Measurements from ENCODE around the gene GRHL3.

Gene GRHL3

DNA sequence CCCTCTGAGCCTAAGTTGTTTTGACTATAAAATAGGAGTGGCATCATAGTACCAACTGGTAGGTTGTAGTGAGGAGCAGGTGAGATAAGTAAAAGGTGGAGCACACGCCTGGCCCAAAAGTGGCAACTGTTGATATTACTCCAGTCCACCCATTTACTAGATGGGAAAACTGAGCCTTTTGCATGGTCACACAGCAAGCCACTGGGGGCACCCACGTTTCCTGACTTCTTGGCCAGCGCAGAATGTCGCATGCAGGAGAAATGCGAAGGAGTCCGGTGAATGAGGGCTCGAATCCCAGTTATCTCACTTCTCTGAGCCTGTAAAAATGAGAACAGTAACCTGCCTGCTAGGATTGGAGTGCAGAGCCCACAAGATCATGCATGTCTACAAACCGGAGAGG, 20.8 kb downstream of the GRHL3 start:
- H3K27ac Mint-ChIP-seq: peak overlapping the region; percentile 6
- no peaks in the 10 kb centered on the region for H3K4me1 Mint-ChIP-seq
- H3K9me3 Mint-ChIP-seq: no peaks in the 10 kb centered on the region
- ATAC-seq: no peak
- H3K4me3 Mint-ChIP-seq: no peak overlapping the region
- H3K36me3 Mint-ChIP-seq: no peaks in the 10 kb centered on the region
- no peak for DNase-seq (ENCODE audit: low spot score in 2 of 2)

DNA sequence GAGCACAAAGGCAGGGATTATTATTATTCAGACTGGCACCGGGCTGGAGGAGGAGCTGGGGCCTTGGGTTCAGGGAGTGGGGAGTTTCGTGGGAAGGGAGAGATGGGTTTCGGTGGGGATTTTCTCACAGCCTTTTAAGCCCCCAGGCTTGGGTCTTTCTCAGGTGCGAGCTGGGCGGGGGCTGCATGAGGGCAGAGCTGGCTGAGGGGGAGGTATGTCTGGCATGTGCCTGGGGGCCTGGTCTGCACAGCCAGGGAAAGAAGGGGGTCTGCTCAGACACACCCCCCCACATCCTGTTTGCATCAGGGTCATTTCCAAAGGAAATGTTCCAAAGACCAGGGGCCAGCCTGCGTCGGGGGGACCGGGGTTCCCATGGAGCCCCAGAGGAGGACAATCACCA, 21.6 kb downstream of the GRHL3 start:
- H3K4me3 Mint-ChIP-seq: no peak overlapping the region
- peak overlapping the region; percentile 91 for H3K27ac Mint-ChIP-seq
- H3K4me1 Mint-ChIP-seq: no peaks in the 10 kb centered on the region
- no peaks in the 10 kb centered on the region for H3K36me3 Mint-ChIP-seq
- no peaks in the 10 kb centered on the region for H3K9me3 Mint-ChIP-seq
- ATAC-seq (no peak), DNase-seq (ENCODE audit: low spot score in 2 of 2) (no peak)

DNA sequence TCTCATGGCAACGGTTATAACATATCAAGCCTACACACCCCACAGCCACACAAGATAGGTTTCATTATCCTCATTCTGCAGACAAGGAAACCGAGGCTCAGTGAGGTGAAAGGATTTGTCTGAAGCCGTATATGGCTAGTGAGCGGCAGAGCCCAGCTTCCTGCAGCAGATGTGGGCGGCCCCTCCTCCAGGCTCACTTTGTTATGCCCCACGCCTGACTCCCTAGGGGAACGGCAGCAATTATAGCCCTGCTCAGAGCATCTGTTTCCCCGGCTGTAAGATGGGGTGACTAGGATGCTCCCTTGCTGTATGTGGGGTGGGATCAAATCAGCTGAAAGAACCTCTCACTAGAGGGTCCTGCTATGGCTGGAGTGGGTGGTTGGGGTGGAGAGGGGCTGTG, 22.1 kb downstream of the GRHL3 start:
- no peak overlapping the region for H3K27ac Mint-ChIP-seq
- no peaks in the 10 kb centered on the region for H3K4me1 Mint-ChIP-seq
- no peaks in the 10 kb centered on the region for H3K9me3 Mint-ChIP-seq
- DNase-seq (ENCODE audit: low spot score in 2 of 2) (no peak), ATAC-seq (no peak)
- no peaks in the 10 kb centered on the region for H3K36me3 Mint-ChIP-seq
- H3K4me3 Mint-ChIP-seq: no peak overlapping the region

DNA sequence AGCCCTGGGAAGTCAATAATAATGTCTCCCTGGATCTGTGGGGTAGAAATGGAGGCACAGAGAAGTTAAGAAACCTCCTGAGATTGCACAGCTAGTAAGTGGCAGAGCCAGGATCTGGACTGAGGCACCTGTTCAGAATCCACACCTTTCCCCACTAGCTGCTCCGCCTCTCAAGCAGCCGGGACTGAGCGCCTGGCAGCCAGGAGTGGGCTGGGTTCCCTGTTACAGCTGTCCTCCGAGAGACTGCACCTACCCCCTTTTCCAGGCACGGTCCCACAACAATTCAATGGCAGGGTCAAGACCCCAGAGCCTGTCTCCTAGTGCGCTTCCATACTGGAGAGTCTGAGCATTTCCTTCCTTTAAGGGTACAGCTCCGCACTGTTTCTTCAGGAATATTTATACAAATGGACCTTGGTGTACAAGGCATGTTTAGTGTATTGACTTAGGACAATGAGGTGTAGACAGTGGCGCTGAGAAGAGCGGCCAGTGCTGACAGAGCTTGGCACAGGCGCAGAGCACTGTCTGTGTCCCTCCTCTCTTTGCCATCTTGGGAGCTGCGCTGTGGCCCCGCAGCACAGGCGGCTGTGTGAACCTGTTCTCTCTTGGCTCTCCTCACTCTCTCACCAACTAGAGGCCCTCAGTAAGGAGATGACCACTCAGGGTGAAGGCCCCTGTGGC, 24.4 kb downstream of the GRHL3 start:
- no peak overlapping the region for H3K27ac Mint-ChIP-seq
- no peak overlapping the region for H3K4me3 Mint-ChIP-seq
- DNase-seq (ENCODE audit: low spot score in 2 of 2) (no peak), ATAC-seq (peak; percentile 17)
- H3K9me3 Mint-ChIP-seq: no peaks in the 10 kb centered on the region
- H3K4me1 Mint-ChIP-seq: no peaks in the 10 kb centered on the region
- H3K36me3 Mint-ChIP-seq: no peaks in the 10 kb centered on the region

DNA sequence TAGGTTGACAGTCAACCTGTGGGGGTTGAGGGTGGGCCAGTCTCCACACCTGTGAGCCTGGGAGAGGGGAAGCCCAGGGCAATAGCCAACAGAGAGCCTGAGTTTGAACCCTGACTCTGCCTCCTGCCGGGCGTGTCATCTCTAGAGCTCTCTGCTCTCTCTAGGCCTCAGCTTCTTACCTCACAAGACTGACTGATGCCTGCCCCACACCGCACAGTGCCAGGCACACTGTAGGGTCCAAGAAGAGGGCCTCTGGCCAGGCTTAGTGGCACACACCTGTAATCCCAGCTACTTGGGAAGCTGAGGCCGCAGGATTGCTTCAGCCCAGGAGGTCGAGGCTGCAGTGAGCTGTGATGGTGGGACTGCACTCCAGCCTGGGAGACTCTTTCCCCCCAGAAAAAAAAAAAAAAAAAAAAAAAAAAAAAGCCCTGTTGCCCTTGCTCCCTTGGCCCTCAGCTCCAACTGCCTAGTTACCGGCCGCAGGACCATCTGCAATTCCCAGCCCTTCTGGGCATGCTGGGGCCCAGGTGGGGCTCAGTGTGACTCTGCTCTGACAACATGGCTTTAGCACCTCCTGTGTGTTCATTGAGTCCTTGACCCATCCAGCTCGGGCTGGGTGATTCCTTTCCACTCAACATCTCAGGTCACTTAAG, 25.1 kb downstream of the GRHL3 start:
- H3K4me1 Mint-ChIP-seq: no peaks in the 10 kb centered on the region
- H3K4me3 Mint-ChIP-seq: no peak overlapping the region
- no peaks in the 10 kb centered on the region for H3K9me3 Mint-ChIP-seq
- no peak overlapping the region for H3K27ac Mint-ChIP-seq
- DNase-seq (ENCODE audit: low spot score in 2 of 2) (no peak), ATAC-seq (peak; percentile 40)
- H3K36me3 Mint-ChIP-seq: no peaks in the 10 kb centered on the region

DNA sequence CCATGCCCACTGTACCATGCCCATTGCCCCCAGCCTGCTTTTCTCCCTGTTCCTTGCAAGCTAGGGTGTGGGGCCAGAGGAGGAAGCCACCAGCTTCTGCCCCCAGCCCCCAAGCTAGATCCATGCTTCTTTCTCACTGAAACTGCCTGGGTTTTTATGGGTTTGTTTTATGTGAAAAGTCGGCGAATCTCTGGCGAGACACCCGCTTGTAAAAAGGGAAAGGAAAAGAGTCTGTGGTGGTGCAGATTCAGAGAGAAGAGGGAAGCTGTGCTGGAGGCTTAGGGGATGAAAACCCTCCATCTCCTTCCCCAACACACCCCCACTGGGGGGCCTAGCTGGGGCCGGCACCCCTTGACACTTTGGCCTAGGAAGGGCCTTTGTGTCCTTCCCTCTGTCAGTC, 26.2 kb downstream of the GRHL3 start:
- H3K9me3 Mint-ChIP-seq: no peaks in the 10 kb centered on the region

DNA sequence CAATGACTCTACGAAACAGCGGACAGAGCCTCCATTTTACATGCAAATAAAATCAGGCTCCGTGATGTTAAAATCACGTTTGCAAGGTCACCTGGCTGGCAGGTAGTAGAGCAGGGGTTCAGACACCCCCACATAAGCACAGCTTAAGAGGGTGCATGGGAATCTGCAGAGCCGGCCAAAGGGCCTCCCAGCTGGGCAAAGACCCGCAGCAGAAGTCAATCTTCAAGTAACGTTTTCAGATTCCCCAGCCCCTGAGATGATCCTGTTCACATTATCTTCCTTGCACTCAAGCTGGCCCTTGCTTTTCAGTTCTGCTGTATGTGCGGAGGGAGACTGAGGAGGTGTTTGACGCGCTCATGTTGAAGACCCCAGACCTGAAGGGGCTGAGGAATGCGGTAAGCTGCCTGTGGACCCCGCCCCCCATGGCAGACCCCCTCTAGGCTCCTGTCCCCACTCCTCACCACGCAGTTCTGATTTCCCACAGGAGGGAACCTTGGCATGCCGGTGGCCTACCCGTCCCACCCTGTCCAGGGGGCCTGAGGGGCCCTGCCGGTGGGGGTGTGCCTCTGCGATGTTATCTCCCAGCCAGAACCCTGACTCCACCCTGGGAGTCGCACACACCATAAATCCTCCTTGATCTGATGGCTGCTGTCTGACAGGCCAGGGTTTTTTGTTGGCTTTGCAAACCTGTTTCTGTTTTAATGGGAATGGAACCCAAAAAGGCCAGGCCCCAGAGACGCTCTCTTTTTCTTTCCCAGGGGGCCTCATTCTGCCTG, 28.2 kb downstream of the GRHL3 start:
- H3K9me3 Mint-ChIP-seq: no peaks in the 10 kb centered on the region
- peaks cover 30% of the 10 kb centered on the region for H3K4me1 Mint-ChIP-seq
- no peak overlapping the region for H3K27ac Mint-ChIP-seq
- DNase-seq (ENCODE audit: low spot score in 2 of 2): no peak
- no peaks in the 10 kb centered on the region for H3K36me3 Mint-ChIP-seq
- H3K4me3 Mint-ChIP-seq: no peak overlapping the region
- ATAC-seq: no peak

More for the DNA sequence above, 26.2 kb downstream of the GRHL3 start:
- no peak for ATAC-seq
- H3K4me3 Mint-ChIP-seq: no peak overlapping the region
- H3K36me3 Mint-ChIP-seq: no peaks in the 10 kb centered on the region
- peaks cover 10% of the 10 kb centered on the region for H3K4me1 Mint-ChIP-seq
- no peak for DNase-seq (ENCODE audit: low spot score in 2 of 2)
- H3K27ac Mint-ChIP-seq: peak overlapping the region; percentile 34

DNA sequence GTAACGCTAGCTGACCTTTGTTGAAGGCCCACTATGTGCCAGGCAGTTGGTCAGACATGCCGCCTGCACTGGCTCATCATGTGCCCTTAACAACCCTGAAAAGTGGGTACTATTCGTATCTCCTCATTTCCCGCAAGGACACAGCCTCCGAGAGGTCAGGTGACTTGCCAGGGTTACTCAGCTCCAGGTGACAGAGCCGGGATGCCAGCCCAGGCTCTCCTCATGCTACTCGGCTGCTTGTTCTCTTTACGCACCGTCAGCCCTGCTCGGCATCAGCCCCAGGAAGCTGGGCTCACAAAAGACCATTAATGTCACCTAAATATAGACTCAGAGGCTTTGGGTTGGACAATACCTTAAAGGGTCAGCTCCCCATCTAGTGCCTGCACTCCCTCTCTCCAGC, 29.0 kb downstream of the GRHL3 start:
- peaks cover 39% of the 10 kb centered on the region for H3K4me1 Mint-ChIP-seq
- no peaks in the 10 kb centered on the region for H3K9me3 Mint-ChIP-seq

DNA sequence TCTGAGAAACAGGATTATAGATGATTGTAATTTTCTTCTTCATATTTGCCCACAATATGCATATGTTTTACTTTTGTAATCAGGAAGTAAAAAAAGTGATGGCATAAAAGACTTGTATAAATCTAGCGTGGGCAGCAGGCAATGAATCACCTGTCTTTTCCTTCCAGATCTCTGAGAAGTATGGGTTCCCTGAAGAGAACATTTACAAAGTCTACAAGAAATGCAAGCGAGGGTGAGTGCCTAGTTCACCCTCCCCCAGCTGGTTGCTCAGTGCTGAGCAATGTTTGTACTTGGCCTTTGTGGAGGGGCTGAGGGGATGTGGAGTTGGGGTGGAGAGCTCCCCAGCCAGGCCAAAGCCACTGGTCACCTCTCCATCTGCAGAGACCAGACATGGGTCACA, 30.7 kb downstream of the GRHL3 start:
- H3K36me3 Mint-ChIP-seq: no peaks in the 10 kb centered on the region
- peak overlapping the region; percentile 86 for H3K27ac Mint-ChIP-seq
- no peak overlapping the region for H3K4me3 Mint-ChIP-seq
- peaks cover 43% of the 10 kb centered on the region for H3K4me1 Mint-ChIP-seq
- ATAC-seq: peak; percentile 59
- H3K9me3 Mint-ChIP-seq: no peaks in the 10 kb centered on the region
- no peak for DNase-seq (ENCODE audit: low spot score in 2 of 2)

More for the DNA sequence above, 29.0 kb downstream of the GRHL3 start:
- H3K4me3 Mint-ChIP-seq: no peak overlapping the region
- no peaks in the 10 kb centered on the region for H3K36me3 Mint-ChIP-seq
- ATAC-seq: no peak
- DNase-seq (ENCODE audit: low spot score in 2 of 2): no peak
- H3K27ac Mint-ChIP-seq: no peak overlapping the region

DNA sequence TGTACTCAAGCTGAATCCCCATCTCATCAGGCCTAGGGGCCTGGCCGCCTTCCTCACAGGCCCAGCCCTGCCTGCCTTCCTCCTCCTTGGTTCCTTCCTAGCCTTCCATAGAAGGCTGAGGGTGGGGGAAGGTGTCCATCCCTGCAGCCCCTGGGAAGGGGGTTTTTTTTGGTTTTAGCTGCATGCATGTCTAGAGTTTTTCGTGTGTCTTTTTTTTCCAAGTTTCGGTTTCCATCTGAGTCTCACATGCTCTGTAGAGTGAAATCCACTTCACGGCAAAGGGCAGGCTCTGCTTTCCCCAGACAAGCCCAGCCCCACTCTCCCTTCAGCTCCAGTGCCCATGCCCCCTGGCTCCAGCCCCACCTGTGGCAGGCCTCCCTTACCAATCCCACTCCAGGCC, 32.1 kb downstream of the GRHL3 start:
- Mint-ChIP-seq H3K4me3 (peak overlapping the region; percentile 24), H3K36me3 (no peaks in the 10 kb centered on the region)
- peak; percentile 54 for ATAC-seq

DNA sequence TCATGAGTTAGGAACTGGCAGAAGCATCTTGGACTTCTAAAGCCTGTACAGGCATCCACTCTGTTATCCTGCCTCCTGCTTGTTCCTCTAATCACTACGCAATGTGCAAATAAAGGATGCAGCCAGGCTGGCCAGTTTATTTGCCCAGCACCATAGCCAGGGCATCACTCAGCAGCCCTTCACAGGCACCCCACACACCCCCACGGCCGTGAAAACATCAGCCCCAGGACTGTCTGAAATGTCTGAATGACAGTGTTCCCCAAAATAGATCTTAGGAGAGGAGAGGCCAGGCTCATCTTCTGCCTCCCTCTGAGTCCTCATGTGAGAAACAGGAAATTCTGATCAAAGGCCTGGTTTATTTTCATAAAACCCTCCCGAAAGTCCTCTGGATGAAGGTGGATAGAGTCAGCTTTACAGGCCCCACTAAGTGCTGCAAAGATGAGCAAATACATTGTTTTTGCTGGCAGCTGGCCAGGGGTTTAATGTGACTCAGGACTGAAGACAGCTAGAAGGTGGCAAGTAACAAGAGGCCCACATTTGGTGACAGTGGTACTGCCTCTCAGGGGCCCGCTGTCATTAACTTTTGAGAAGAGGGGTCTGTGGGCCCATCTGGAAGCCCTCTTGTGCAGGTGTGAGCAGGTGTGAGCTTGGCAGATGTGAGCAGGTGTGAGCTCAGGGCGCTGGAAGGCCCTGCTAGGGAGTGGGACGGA, 32.9 kb downstream of the GRHL3 start:
- peak overlapping the region; percentile 11 for H3K4me3 Mint-ChIP-seq
- peak; percentile 26 to 78 for DNase-seq (ENCODE audit: low spot score in 2 of 2)
- no peaks in the 10 kb centered on the region for H3K9me3 Mint-ChIP-seq
- peak overlapping the region; percentile 68 for H3K27ac Mint-ChIP-seq
- H3K36me3 Mint-ChIP-seq: no peaks in the 10 kb centered on the region
- peak; percentile 79 for ATAC-seq
- H3K4me1 Mint-ChIP-seq: peaks cover 43% of the 10 kb centered on the region

More for the DNA sequence above, 32.1 kb downstream of the GRHL3 start:
- Mint-ChIP-seq H3K4me1 (peaks cover 43% of the 10 kb centered on the region), H3K27ac (peak overlapping the region; percentile 86), H3K9me3 (no peaks in the 10 kb centered on the region)
- DNase-seq (ENCODE audit: low spot score in 2 of 2): peak in 1 of 2 donors; percentile 62

DNA sequence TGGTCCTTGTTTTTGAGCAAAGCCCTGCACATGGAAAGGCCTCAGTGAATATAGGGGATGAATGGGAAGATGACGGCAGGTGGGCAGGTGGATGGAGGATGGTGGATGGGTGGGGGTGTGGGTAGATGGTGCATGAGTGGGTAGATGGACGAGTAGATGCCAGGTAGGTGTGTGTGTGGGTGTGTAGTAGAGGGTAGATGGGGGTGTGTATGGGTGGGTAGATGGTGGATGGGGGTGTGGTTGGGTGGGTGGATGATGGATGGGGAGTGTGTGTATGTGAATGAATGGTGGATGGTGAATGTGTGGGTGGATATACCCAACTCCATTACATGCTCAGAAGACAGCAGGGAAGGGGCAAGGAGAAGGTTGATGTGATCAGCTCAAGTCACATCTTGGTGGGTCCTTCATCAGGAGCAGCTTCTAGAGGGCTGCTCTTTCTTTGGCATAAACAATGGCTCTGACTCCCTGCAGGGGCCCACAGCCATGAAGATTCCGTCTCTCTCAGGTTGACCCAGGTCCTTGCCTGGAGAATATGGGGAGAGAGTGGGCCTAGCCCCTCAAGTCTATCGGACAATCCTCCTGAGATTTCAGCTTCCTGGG, 34.2 kb downstream of the GRHL3 start:
- Mint-ChIP-seq H3K4me3 (no peak overlapping the region), H3K4me1 (peaks cover 43% of the 10 kb centered on the region), H3K36me3 (no peaks in the 10 kb centered on the region), H3K27ac (no peak overlapping the region), H3K9me3 (no peaks in the 10 kb centered on the region)
- ATAC-seq (no peak), DNase-seq (ENCODE audit: low spot score in 2 of 2) (no peak)

DNA sequence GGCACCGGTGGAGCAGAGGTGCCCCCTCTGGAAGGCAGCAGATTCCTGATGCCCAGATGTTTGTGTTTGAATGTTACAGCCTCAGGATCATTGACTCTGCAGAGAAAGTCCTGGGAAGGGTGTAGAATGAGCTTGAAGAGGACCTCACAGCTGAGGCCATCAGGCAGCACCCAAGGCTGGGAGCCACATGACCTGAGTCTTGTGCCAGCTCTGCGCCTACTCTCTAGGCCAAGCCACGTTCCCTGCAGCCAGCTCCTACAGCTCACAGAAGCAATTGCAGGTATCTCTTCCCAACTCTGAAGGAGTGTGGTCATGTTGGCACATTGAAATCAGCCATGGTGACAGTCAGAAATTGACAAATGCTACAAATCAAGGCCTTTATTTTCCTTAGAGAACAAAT, 36.3 kb downstream of the GRHL3 start:
- Mint-ChIP-seq H3K4me1 (peaks cover 32% of the 10 kb centered on the region), H3K36me3 (no peaks in the 10 kb centered on the region), H3K4me3 (no peak overlapping the region), H3K27ac (no peak overlapping the region), H3K9me3 (no peaks in the 10 kb centered on the region)
- ATAC-seq: no peak
- no peak for DNase-seq (ENCODE audit: low spot score in 2 of 2)

DNA sequence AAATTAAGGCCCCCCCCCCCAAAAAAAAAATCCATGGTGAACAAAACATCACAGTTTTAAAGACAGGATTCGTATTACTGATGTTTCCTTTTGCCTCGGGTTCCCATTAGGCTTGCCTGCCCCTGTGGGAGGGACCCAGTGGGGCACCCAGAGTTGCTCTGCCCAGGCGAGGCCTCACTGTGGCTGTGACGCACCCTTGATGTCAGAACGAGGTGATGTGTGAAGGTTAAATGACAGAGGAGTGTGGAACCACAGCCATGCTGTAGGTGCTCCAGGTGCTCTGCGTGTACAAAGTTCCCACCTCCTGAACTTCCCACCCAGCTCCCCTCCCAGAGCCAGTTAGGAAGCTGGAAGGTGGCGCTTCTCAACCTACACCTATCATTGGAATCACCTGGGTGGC, 37.9 kb downstream of the GRHL3 start:
- no peaks in the 10 kb centered on the region for H3K36me3 Mint-ChIP-seq
- H3K4me3 Mint-ChIP-seq: no peak overlapping the region
- H3K27ac Mint-ChIP-seq: peak overlapping the region; percentile 32
- H3K4me1 Mint-ChIP-seq: peaks cover 16% of the 10 kb centered on the region
- no peak for DNase-seq (ENCODE audit: low spot score in 2 of 2)
- ATAC-seq: no peak
- H3K9me3 Mint-ChIP-seq: no peaks in the 10 kb centered on the region

DNA sequence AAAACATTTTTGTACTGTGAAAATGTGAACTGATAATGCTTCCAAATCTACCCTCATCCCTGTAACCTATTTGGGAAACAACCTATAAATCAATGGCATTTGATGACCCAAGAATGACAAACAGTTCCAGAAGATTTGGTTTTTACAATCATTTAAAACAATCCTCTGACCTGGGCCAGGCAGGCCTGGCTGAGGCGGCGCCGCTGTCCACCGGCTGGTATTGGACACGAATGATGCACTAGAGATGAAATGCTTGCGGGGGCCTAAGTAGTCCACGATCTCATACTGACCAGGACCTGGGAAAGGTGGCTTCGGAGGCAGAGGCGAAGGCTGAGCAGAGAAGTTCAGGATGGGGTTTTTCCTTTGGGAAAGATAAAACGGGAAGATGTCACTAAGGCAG, 41.5 kb downstream of the GRHL3 start:
- no peaks in the 10 kb centered on the region for H3K9me3 Mint-ChIP-seq
- H3K27ac Mint-ChIP-seq: peak overlapping the region; percentile 27
- no peak for DNase-seq (ENCODE audit: low spot score in 2 of 2)
- H3K4me3 Mint-ChIP-seq: no peak overlapping the region
- peaks cover 12% of the 10 kb centered on the region for H3K4me1 Mint-ChIP-seq
- ATAC-seq: no peak
- H3K36me3 Mint-ChIP-seq: no peaks in the 10 kb centered on the region

Data from stimulated activated effector memory CD8-positive, alpha-beta T cell treated with anti-CD3 and anti-CD28 coated beads, Interleukin-12 subunit alpha, Interleukin-12 subunit beta, amount 100 ng/mL, for 72 hours (primary cell).